OCI-M1 (cell line): ENCODE results near the gene LAMC2.

Experiments
- DNase-seq: peaks from one replicate; lab custom pipeline; 2025; lab: John Stamatoyannopoulos, UW

Gene LAMC2

DNA sequence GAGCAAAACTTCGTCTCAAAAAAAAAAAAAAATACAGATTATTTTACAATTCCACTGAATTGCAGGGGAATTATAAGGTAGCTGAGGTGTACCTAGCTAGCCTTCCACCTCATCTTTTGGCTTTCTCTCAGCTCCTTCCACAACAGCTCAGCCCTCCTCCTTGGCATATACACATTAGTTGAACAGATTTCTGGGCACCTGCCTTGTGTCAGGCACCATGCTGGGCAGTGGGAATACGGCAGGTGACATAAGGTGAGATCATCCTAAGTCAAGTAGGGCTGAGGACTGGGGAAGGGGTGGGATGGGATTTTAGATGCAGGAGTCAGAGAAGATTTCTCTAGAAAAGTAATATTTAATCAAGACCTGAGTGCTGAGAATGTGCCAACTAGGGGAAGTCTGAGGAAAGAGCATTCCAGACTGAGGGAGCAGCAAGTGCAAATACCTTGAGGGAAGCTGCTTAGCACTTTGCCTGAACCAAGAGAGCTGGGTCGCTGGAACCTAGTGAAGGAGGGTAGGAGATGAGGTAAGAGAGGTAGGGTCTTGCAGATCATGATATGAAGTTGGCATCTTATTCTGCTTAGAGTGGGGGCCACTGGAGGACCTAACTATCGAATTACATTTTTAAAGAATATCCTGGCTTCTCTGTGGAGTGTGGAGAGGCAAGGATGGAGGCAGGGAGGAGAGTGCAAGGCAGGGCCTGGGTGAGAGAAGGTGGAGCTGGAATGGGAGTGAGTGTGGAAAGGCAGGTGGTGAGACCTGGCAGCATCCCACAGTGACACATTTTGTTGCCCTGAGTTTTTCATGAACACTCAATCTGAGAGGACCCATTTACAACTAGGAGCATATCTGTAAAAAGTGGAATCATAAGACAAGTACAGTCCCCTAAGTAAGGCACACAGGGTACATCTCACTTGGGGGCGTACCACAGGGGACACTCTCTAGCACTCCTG is 28.2 kb downstream of the LAMC2 start:
- no peak for DNase-seq

GRCh38 chr1:183215076-183215720 is 29.1 kb downstream of the LAMC2 start:
- DNase-seq, result no peak

DNA sequence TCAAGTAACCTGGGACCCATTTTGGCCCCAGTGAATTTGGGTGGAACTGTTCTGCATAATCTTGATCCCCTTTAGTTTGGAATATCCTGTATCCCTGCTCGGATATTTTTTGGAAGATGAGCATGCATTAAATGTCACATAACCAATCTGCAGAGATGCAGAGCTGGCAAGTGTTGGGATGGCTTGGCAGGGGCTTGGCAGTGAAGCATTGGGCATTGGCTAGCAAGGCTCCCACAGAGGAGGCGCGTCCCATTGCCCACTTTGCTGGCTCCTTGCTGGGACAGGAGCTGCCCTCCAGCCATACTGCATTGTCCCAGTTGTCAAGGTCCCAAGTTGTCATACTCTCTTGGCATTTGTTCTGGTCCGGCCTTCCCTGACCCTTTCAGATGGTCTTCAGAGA is 29.9 kb downstream of the LAMC2 start:
- DNase-seq, result no peak

DNA sequence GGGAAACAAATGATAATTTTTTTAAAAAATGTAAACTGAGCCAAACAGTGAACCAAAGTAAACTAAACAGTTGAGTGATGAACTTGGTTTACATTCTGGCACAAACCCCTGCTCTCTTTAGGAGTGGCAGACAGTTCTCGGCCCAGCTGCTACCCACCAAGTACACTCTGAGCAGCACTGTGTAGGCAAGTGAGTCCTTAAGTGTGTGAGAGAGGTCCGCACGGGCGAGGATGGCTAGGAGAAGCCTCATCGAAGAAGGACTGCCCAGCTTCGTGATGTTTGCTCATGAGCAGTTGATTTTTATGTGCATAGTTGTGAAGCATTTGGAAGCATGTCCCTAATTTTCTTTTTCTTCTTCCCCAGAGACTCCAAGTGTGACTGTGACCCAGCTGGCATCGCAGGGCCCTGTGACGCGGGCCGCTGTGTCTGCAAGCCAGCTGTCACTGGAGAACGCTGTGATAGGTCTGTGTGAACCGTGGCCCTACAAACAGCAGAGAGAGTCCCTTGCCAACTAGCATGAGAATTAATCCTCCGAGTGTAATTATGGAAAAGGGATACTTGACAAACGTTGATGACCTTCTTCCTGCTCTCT is 32.1 kb downstream of the LAMC2 start:
- DNase-seq, result no peak

DNA sequence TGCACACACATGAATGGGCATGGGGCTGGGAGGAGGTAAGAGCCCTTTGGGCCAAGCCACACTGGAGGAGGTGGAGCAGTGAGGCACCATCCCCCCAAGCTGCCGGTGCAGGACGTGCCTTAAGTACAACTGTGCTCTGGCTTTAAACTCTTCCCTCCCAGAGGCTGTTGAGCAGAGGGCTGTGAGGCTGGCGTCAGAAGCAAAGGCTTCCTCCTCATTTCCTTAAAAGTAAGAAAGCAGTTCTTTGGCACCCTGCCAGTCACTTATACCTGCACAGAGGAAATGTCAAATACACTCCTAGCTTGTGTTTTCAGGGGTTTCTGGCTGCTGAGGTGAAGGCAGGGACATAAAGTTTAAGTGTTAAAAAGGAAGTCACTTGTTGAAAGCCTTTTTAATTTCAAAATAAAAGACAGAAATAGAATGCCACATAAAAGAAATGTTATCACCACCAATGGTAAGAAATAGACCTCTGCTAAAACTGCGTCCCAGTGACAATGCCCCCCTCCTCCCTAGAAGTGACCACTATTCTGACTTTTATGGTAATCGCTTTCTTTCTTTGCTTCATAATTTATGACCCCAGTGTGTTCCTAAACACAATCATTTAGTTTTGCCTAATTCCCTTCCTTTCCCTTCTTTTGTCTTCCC is 33.0 kb downstream of the LAMC2 start:
- DNase-seq, result no peak

GRCh38 chr1:183219616-183220009 is 33.5 kb downstream of the LAMC2 start:
- no peak for DNase-seq

- DNase-seq, result no peak
These were observed 36.8 kb downstream of the LAMC2 start for GRCh38 chr1:183222909-183223308.

DNA sequence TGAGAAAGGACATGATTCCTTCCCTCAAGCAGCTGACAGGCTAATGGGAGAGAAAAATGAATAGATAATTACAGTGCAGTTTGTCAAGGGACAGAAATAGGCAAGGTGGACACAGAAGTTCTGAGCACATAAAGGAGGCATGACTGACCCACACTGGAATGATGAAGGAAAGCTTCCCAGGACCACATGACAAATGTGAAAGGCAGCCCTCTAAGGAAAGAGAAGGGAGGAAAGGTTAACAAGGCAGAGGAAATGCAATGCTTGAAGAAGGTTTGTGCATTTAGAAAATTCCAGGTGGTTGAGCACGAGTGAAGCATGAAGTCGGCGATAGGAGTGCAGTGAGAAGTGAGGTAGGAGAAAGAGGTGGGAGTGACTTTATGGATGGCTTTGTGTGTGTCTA is 37.4 kb downstream of the LAMC2 start:
- DNase-seq, result no peak

- DNase-seq, result no peak
These were observed 40.3 kb downstream of the LAMC2 start for GRCh38 chr1:183226361-183226760.

DNA sequence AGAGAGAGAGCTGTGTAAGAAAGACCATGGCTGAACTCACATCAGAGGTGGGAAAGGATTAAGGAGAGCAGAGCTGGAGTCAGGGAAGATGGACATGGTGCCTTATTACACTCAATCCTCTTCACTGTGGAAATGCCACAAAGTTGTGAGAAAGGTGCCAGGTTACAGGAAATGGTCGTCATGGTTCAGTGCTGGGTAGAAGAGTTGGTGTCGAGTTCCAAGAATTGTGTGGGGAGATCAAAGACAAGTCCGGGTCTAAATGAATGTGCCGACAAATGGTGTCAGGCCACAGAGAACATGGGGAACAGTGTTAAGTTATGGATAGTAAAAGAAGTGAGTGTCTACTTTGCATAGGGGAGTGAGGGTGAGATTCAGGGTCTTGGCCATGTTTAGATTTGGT is 40.9 kb downstream of the LAMC2 start:
- DNase-seq, result no peak

GRCh38 chr1:183227422-183228346 is 41.6 kb downstream of the LAMC2 start:
- DNase-seq, result peak; percentile 67

- DNase-seq, result no peak
These were observed 42.5 kb downstream of the LAMC2 start for GRCh38 chr1:183228347-183229220.

DNA sequence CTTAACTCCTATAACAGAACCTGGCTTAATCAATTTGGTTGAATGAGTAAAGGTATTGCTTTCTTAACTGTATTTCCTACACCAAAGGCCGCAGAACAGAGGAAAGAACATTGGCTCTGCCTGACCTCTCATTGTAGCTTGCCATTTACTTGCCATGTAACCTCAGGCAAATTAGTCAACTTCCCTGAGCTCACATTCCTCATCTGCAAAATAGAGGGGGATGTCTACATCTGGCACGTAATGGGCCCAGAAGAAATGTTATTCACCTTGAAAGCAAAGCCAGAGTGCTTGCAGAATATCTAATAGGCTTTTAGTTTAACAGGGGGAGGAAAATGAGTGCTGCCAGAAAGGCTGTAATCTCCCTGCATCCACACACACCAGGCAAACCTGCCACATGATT is 44.3 kb downstream of the LAMC2 start:
- DNase-seq, result no peak

DNA sequence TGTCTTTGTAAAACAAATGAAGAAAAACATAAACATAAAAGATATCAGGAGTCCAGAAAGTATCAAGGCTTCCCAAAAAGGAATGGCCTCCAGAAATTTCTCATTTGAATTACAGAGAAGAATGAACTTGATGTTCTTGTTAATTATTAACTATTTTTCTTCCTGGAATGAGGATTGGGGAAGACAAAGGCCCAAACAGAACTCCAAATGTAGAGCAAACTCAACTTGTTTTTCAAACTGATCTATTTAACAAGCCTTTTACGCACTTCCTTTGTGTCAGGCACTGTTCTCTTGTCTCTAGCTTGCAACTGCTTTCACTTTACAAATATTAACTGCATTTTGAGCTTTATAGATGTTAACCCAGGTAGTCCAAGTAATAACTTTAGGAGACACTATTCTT is 45.5 kb downstream of the LAMC2 start:
- no peak for DNase-seq

DNA sequence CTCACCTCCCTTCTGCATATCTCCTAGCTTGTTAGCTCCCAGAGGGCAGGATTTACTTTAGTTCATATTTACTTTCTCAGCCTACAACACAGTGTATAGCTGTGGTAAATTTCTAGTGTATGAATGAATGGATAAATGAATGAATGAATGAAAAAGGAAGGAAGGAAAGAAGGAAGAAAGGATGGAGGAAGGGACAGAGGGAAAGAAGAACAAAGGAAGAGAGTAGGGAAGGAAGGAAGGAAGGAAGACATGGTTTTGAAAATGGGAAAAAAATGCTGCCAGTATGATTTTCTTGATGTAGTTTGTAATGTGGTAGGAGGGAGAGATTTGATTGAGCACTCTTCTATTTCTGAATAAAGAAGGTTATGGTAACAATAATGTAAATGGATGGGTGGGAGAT is 47.0 kb downstream of the LAMC2 start:
- DNase-seq, result no peak

- no peak for DNase-seq
These were observed 48.8 kb downstream of the LAMC2 start for GRCh38 chr1:183234660-183235476.

DNA sequence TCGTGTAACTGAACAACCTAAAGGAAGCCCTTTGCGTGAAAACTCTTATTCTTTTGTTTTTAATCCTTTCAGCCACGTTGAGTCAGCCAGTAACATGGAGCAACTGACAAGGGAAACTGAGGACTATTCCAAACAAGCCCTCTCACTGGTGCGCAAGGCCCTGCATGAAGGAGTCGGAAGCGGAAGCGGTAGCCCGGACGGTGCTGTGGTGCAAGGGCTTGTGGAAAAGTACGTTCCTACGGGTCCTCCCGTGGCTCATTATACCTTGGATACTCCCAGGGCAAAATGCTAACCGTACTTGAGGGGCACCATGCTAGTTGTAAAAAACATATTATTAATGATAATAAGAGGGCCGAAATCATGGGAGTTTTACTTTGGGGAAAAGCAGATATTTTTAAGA is 49.4 kb downstream of the LAMC2 start:
- DNase-seq, result no peak

DNA sequence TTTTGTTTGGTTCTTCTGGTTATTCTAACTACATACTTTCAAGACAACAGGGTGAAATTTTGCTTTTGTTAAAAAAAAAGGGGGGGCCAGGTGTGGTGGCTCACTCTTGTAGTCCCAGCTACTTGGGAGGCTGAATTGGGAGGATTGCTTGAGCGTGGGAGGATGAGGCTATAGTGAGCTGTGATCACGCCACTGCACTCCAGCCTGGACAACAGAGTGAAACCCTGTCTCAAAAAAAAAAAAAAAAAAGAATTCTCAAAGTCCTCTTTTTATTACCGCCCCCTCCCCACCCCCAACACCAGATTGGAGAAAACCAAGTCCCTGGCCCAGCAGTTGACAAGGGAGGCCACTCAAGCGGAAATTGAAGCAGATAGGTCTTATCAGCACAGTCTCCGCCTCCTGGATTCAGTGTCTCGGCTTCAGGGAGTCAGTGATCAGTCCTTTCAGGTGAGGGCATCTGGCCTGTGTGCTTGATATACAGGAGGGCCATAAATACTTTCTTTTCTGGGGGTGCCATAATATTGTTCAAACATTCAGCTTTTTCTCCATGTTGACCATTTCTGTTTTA is 50.2 kb downstream of the LAMC2 start:
- DNase-seq, result peak; percentile 46

DNA sequence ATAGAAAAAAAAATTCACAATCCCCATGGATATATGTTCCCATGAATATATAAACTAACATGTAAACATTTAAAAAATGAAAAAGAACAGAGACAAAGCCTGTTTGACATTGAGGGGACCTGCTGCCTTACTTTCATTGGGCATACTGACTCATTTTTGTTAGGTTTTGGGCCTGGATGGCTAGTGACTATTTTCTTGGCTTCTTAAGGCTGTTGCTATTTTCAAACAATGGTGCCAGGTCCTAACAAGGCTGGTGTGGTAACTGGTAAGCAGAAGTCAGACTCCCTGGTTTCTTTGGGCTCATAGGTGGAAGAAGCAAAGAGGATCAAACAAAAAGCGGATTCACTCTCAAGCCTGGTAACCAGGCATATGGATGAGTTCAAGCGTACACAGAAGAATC is 51.0 kb downstream of the LAMC2 start:
- DNase-seq, result no peak
